ENCODE measurements around the gene LRRC34.

Gene LRRC34, protein sequence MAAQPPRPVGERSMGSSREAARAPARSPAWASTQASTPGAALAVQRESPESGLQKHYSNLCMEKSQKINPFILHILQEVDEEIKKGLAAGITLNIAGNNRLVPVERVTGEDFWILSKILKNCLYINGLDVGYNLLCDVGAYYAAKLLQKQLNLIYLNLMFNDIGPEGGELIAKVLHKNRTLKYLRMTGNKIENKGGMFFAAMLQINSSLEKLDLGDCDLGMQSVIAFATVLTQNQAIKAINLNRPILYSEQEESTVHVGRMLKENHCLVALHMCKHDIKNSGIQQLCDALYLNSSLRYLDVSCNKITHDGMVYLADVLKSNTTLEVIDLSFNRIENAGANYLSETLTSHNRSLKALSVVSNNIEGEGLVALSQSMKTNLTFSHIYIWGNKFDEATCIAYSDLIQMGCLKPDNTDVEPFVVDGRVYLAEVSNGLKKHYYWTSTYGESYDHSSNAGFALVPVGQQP

DNA sequence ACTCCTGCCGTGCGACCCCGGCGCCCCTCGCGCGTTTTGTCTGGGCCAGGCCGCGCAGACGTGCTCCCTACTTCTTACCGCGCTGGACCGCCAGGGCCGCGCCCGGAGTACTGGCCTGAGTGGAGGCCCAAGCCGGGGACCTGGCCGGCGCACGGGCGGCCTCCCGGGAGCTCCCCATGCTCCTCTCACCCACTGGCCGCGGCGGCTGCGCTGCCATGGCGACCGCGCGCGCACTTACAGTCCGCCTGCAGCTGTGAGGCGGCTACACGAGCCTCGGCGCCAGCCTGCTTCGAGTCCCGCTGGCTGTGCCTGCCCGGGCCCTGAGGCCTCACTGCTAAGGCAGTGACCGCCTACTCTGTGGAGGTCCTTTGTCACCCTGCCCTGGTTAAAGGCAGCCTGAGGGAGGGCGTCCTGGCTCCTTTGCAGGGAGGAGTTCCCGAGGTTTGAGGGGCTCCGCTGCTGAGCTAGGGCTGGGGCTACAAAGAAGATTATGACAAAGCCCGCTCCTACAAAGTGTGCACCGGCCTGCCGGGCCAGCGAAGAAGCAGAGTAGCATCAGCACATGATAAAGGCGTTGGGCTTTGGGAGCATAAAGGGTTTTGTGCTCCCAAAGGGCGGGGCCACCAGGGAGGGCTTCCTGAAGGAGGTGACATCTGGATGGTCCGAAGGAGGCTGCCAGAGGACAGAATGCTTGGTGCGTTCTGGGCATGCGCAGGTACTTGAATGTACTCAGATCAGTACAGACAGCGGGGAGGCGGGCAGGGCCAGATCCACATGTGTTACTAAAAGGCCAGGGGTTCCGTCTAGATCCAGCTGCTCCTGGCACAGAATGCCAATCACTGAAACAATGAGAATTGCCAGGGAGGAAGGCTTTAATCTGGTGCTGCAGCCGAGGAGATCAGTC is at the start of gene LRRC34, which contains the start of gene LRRIQ4:
Gene LRRC34 (minus strand): TSS at position 573 of the 904 bp plus-strand sequence. CDS start 356 bp downstream, at position 217.
Gene LRRIQ4 (plus strand): TSS at position 539 of the 904 bp plus-strand sequence. CDS start 9,052 bp downstream, outside the sequence.
- DNase-seq (ENCODE audit: low read depth in 2 of 2) = peak; percentile 19 to 44

DNA sequence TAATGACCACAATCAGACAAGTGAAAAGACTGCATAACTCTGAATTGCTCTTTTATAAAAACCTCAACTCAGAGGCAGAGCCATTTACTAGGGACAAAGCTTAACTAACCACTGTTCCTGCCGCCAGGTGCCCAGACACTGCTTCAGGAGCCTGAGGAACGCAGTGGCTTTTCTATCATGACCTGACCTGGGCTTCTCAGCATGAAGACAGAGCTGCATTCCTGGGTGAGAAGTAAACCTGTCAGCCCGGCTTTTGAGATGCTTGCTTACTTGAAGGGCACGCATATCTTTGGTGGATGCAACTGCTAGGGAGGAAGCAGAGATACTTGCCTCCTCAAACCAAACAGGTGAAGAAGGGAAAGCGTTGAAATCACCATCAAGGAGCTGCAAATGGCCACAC is 49.2 kb upstream of the LRRC34 start:
- no peak for DNase-seq (ENCODE audit: low read depth in 2 of 2)

DNA sequence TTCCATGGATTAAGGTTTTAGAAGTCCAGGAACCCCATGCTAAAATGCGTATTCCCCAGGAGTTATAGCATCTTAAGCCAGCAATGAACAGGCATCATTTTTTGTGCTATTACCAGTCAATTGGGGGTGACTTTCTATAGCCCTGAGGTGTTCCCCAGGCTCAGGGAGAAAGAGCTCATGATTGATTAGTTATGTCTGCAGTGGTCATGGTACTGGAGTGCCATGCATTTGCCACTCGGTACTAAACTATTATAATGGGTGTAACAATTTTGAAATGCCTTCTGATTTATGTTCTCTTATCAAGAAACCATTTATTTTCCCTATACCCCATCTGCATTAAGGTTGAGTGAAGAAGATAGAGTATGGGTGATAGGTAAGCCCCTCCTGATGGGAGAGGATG is 45.1 kb upstream of the LRRC34 start:
- no peak for DNase-seq (ENCODE audit: low read depth in 2 of 2)

DNA sequence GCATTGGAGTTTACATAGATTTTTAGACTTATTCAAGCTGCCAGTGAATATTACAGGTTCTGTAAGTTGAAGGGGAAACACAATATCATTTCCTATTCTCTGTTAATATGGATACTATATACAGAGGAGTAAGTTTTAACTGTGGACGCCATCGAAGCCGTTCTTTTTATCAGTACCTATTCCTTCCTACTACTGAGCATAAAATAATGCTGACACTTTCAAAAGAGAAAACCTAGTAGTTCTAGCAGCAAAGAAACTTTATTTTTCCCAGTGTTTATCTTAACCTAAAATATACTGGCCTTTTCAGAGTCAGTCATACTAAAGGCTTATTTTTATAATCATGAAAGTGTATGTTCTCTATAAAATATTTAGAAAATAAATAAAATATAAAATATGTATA is 42.8 kb upstream of the LRRC34 start:
- no peak for DNase-seq (ENCODE audit: low read depth in 2 of 2)

DNA sequence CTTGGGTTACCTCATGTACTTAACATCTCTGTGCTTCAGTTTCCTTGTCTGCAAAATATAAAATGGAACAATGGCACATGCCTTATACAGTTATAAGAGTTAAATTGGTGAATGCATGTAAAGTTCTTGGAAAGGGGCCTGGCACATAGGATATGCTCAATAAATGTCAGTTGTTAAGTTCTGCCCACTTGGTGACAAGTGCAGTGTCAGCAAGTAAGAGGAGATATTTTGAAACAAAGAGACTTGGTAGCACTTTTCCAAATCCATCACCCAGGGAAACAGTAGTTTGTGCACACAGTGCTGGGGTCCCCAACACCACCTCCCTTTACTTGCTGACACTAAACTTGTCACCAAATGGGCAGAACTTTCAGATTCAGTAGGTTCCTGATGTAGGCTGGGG is 37.9 kb upstream of the LRRC34 start:
- DNase-seq (ENCODE audit: low read depth in 2 of 2) = no peak

DNA sequence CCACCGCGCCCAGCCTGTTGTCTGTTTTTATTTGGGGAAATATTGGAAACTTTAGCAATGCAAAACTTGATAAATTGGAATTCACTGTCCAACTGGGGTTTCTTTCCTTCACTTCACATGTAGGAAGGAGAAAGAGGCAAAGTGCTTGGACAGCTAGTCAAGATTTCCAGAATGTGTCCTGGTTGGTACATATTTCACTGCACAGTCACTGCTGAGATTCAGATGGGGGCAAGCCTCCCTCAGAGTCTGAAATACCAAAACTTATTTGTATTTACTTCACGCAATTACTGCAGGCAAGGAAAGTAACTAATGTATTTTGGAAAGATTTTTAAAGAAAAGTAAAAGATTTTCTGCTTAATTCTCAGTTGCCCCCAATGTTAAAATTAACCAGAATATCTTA is 36.0 kb upstream of the LRRC34 start:
- DNase-seq (ENCODE audit: low read depth in 2 of 2) = no peak

DNA sequence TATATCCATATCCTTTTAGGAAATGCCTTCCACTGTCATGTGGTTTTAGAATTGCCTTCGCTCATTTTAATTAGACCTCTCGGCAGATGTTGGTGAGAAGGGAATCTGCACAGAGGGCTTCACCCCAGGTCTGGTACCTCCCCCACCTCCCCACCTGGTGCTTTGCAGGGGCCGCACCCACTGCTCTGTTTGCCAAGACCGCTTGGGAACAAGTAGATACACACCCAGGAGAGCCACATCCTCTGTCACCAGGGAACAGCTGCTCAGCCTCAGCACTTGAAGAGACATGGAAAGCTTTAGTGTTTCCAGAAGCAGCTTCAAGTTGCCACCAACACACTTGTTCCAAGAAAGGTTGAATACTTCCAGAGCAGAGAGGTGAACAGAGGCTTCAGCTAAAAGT is 35.2 kb upstream of the LRRC34 start:
- no peak for DNase-seq (ENCODE audit: low read depth in 2 of 2)

DNA sequence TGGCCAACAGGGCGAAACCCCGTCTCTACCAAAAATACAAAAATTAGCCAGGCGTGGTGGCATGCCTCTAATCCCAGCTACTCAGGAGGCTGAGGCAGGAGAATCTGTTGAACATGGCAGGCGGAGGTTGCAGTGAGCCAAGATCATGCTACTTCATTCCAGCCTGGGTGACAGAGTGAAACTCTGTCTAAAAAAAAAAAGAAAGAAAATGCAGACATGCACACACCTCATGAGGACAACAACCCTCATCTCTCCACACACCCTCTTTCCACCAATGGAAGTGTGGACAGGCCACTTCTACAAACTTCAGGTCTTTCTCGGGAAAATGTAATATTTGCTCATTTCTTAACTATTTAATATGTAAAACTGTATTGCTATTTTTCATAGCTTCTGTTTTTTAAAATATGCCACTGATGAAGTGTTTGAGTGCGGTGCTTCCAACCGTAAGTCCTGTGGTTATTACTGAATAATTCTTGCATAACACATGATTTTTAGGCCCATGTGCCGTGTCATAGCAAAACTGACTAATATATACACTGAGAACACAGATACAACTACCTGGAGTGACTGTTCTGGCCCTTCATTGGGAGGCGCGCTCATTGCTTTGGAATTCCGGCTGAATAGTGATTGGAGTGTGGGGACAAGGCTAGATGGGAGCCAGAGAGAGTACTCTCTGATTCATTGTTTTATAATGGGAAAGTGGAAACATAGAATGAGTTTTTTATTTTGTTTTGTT is 33.9 kb upstream of the LRRC34 start:
- no peak for DNase-seq (ENCODE audit: low read depth in 2 of 2)

DNA sequence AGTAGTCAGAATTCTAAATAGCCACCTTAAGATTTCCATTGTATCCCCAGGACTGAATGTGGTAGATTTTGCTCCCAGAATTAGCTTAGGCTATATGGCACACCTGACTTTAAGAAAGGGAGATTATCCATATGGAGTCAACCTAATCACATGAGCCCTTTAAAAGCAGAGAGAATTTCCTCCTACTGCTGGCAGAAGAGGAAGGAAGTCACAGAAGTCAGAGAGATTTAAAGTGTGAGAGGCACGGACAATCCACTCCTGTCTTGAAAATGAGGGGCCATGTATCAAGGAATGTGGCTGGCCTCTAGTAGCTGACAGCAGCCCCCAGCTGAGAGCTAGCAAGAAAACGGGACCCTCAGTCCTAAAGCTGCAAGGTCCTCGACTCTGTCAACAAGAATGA is 30.3 kb upstream of the LRRC34 start:
- no peak for DNase-seq (ENCODE audit: low read depth in 2 of 2)

DNA sequence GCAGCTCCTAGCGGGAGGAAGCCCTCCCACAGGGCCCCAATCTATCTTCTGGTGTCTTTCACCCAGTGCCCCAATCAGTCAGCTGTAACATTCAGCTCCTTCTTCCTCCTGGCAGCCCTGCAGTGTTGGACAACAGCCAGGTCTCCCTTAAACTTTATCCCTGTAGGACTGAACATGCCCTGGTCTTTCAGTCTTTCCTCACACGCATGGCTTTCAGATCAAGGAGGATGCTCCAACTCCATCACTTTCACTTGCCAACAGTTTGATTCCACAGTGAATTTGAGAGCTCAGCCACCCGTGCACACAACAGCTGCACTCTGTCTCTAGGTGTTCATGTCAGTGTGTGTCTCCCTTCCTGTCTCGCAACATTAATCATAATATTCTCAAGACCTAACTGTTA is 28.5 kb upstream of the LRRC34 start:
- DNase-seq (ENCODE audit: low read depth in 2 of 2) = no peak

DNA sequence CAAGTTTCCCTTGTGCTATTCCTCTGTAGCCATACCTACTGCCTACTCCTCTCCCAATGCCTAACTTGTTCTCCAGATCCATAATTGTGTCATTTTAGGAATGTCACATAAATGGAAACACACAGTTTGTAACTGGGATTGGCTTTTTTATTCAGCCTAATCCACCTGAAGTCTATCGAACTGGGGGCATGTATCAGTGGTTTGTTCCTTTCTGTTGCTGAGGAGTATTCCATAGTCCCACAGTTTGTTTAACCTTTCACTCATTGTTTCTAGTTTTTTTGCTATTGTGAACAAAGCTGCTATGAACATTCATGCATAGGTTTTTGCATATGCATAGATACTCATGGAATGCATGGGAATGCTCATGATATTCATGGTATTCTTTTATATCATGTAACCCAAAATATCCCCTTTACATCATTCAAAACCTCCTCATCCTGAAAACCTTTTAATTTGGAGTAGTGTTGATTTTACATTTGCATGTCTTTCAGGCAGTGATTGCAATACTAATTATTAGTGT is 25.9 kb upstream of the LRRC34 start:
- DNase-seq (ENCODE audit: low read depth in 2 of 2) = no peak

DNA sequence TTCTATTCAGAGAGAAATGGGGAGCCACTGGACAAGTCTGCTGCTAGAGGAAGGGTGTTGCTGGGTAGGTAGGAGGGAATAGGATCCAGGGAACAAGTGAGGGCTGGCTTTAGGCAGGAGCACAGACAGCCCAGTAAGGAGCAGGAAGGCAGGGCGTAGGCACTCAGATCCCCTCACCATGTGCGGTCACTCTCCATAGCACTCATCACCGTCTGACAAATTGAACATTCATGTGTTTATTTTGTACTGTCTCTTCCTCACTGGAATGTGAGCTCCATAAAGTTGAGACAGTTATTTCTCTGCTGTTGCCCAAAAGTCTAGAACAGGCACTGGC is 24.2 kb upstream of the LRRC34 start:
- DNase-seq (ENCODE audit: low read depth in 2 of 2) = no peak

DNA sequence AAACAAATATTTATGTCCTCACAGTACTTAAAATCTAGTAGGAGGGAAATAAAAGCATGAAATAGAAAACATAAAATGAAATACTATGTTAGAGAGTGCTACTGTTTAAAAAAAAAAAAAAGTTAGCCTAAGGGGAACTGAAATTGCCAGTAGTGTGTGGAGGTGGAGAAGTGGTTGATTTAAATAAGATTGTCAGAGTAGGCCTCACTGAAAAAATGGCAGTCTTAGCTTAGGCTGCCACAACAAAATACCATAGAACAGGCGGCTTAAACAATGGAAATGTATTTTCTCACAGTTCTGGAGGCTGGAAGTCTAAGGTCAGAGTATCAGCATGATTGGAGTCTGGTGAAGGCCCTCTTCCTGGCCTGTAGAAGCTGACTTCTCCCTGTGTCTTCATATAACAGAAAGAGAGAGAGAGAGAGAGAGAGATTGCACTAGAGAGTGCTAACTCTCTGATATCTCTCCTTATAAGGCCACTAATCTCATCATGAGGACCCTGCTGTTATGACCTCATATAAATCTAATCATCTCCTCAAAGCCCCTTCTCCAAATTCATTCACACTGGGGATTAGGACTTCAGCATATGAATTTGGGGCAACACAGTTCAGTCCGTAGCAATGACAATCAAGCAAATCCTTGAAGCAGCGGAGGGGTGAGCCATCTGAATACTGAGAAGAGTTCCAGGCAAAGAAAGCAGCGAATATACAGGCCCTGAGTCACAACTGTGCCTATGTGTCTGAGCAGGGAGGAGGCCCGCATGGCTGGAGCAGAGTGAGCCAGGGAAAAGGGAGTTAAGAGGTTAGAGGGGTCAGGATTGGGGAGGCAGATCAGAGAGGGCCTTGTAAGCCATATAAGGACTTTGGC is 23.6 kb upstream of the LRRC34 start:
- no peak for DNase-seq (ENCODE audit: low read depth in 2 of 2)

DNA sequence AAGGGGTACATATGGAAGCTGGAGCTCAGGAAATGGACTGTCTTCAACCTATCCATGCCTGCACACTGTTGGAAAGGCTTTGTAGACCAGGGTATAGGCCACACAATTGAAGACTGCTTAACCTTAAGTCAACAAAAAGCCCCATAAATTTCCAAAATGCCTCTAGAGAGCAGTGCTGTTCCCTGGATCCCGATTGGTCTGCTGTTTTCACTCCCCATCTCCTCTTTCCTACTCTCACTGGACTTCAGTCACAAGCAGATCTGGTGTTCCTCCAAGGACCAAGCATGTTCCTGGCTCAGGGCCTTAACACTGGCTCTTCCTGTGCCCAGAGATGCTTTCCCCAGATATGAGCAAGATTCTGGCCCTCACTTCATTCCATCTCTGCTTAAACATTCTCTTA is 22.8 kb upstream of the LRRC34 start:
- DNase-seq (ENCODE audit: low read depth in 2 of 2) = no peak

DNA sequence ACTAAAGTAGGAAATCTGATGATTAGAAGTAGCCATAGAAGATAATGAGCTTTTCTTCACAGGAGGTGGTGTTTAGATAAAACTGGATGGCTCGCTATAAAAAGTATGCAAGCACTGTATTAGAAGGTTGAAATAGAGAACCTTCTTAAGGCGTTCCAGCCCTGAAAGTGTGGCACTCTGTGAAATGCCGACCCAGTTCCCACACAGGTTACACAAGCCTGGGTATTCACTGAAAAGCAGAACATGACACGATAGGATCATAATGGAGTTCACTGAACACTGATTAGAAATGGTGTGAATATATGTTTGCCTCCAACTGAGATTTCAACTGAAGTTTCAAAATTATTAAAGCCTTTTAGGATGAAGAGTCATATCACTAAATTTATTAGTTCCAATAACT is 15.0 kb upstream of the LRRC34 start:
- no peak for DNase-seq (ENCODE audit: low read depth in 2 of 2)

DNA sequence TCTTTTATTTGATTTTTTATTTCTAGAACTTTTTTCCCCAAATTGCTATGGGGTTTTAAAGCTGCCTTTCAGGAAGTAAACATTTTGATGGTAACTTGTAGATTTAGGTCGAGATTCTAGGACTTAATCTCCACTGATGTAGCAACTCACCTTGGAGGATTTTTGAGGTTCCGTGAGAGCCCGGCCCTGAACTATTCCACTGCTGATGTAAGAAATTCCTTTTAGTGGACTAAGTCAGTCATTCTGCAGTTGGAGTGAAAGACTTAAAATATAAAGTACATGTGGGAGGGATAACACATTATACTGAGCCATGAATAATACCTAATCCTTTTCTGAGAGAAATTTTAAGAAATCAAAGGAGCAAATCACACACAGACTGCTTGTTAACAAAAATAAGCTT is 12.6 kb upstream of the LRRC34 start:
- DNase-seq (ENCODE audit: low read depth in 2 of 2) = no peak

DNA sequence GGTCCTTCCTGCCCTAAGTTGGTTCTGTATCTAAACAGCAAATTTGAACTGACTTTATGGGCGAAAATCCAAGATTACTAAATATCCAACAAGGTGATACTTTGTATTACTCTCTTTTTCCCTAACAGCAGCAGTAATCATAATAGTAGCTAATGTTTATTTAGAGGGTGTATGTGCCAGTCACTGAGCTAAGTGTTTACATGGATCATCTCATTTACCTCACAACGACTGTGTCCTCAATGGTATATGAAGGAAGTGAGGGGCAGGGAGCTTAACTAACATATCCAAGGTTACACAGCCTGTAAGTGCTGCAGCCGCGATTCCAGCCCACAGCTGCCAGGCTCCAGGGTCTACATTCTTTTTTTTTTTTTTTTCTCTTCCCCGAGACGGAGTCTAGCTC is 10.3 kb upstream of the LRRC34 start:
- DNase-seq (ENCODE audit: low read depth in 2 of 2) = no peak

DNA sequence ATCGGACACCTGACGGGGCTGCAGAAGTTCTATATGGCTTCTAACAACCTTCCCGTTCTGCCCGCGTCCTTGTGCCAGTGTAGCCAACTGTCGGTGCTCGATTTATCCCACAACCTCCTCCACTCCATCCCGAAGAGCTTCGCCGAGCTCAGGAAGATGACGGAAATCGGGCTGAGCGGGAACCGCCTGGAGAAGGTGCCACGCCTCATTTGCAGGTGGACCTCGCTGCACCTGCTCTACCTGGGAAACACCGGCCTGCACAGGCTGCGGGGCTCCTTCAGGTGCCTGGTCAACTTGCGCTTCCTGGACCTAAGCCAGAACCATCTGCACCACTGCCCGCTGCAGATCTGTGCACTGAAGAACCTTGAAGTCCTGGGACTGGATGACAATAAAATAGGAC is 9.8 kb upstream of the LRRC34 start:
- DNase-seq (ENCODE audit: low read depth in 2 of 2) = no peak

DNA sequence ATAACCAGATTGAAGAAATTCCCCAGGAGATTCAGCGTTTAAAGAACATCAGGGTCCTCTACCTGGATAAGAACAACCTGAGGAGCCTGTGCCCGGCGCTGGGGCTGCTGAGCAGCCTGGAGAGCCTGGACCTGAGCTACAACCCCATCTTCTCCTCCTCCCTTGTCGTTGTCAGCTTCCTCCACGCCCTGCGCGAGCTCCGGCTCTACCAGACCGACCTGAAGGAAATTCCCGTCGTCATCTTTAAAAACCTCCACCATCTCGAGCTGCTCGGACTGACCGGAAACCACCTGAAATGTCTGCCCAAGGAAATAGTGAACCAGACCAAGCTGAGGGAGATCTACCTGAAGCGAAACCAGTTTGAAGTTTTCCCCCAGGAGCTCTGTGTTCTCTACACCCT is 9.4 kb upstream of the LRRC34 start:
- no peak for DNase-seq (ENCODE audit: low read depth in 2 of 2)

DNA sequence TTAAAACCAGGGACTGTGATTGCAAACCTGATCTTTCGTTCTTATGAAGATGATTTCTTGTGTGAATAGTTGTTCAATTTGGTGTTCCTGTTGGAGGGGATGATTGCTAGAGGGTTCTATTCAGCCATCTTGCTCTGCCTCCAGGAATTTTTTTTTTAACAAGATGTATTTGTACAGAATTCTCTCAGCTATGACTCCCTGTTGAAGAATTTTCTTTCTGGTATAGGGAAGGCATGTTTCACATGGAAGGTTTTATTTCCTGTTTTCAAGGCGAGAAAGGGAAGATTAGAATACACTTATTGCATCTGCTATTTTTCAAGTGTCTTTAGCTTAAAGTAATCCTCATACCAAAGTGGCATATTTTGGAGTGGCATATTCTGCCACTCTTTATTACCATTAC is 5.6 kb upstream of the LRRC34 start:
- no peak for DNase-seq (ENCODE audit: low read depth in 2 of 2)

DNA sequence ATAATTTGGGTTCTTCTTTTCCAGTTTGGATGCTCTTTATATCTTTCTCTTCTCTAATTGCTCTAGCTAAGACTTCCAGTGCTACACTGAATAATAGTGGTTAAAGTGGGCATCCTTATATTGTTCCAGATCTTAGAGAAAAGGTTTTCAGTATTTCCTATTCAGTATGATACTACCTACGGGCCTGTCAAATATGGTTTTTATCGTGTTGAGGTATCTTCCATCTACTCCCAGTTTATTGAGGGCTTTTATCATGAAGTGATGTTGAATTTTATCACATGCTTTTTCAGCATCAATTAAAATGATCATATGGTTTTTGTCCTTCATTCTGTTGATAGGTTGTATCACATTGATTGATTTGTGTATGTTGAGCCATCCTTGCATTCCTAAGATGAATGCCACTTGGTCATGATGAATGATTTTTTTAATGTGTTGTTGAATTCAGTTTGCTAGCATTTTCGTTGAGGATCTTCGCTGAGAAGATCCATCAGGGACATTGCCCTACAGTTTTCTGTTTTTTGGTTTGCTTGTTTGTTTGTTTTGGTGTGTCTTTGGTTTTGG is 3.0 kb upstream of the LRRC34 start:
- no peak for DNase-seq (ENCODE audit: low read depth in 2 of 2)
